ENCODE results near the gene SOWAHB. TPM values are rescaled to one million over a fixed set of nuclear protein-coding genes. Genes with fewer than 3 reads are reported as not detected.

Gene SOWAHB
- total and polyA plus RNA-seq, 4 donors: 2.5 to 30.5 (median 10.1) TPM

DNA sequence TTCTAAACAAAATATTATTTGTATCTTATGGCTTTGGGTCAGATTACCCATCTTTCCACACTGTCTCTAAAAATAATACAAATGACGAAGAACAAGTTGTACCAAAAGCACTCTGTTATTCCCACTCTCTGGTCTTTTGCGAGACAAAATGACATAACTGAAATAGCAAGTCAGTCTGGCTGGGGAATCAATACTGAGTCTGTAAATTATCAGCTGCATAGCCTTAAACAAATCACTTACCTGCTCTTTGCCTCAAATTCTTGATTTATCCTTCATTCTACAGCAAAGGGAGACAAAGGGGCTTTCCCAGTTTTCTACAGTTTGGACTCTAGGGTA, 40.9 kb downstream of the SOWAHB start:
- Histone ChIP-seq H3K4me1 (ENCODE audit: control insufficient read depth in 4 of 4, insufficient read depth in 4 of 4, low read length in 3 of 4) (peaks cover 9 to 22% (median 20%) of the 10 kb centered on the region in 4 donors), H3K9me3 (ENCODE audit: control insufficient read depth in 4 of 4, low read length in 3 of 4) (no peaks in the 10 kb centered on the region), H3K9ac (ENCODE audit: low read depth in 1 of 2, low read length in 2 of 2) (no peak overlapping the region), H3K4me3 (ENCODE audit: low read depth in 1 of 3, low read length in 3 of 3) (no peak overlapping the region), H3K27ac (ENCODE audit: low read depth in 1 of 2, low read length in 2 of 2) (peak overlapping the region; percentile 42 to 59), H3K27me3 (ENCODE audit: control insufficient read depth in 4 of 4, insufficient read depth in 4 of 4, low read length in 3 of 4) (no peaks in the 10 kb centered on the region), H3K36me3 (ENCODE audit: control insufficient read depth in 4 of 4, insufficient read depth in 3 of 4, low read depth in 1 of 4, low read length in 3 of 4) (no peaks in the 10 kb centered on the region)
- 23% methylated on average over 2 of the region's 2 CpGs for WGBS
- no peak for DNase-seq (ENCODE audit: low spot score)
- TF ChIP-seq FOXA2 (IDR thresholded peaks at IDR 0.05) (no peak), EGR1 (IDR thresholded peaks at IDR 0.05; ENCODE audit: low read depth in 2 of 2) (no peak), GABPA (IDR thresholded peaks at IDR 0.05 in 1 of 2, conservative IDR thresholded peaks at IDR 0.05 in 1 of 2) (no peak), HNF4G (IDR thresholded peaks at IDR 0.05) (no peak), TAF1 (conservative IDR thresholded peaks at IDR 0.05) (no peak), SP1 (IDR thresholded peaks at IDR 0.05) (no peak), YY1 (IDR thresholded peaks at IDR 0.05) (no peak)
- TF ChIP-seq, protein P1, sequence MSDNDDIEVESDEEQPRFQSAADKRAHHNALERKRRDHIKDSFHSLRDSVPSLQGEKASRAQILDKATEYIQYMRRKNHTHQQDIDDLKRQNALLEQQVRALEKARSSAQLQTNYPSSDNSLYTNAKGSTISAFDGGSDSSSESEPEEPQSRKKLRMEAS (IDR thresholded peaks at IDR 0.05): no peak
- TF ChIP-seq, protein P2, sequence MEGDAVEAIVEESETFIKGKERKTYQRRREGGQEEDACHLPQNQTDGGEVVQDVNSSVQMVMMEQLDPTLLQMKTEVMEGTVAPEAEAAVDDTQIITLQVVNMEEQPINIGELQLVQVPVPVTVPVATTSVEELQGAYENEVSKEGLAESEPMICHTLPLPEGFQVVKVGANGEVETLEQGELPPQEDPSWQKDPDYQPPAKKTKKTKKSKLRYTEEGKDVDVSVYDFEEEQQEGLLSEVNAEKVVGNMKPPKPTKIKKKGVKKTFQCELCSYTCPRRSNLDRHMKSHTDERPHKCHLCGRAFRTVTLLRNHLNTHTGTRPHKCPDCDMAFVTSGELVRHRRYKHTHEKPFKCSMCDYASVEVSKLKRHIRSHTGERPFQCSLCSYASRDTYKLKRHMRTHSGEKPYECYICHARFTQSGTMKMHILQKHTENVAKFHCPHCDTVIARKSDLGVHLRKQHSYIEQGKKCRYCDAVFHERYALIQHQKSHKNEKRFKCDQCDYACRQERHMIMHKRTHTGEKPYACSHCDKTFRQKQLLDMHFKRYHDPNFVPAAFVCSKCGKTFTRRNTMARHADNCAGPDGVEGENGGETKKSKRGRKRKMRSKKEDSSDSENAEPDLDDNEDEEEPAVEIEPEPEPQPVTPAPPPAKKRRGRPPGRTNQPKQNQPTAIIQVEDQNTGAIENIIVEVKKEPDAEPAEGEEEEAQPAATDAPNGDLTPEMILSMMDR (IDR thresholded peaks at IDR 0.05; ENCODE audit: low read depth, low read length, missing input control): no peak

DNA sequence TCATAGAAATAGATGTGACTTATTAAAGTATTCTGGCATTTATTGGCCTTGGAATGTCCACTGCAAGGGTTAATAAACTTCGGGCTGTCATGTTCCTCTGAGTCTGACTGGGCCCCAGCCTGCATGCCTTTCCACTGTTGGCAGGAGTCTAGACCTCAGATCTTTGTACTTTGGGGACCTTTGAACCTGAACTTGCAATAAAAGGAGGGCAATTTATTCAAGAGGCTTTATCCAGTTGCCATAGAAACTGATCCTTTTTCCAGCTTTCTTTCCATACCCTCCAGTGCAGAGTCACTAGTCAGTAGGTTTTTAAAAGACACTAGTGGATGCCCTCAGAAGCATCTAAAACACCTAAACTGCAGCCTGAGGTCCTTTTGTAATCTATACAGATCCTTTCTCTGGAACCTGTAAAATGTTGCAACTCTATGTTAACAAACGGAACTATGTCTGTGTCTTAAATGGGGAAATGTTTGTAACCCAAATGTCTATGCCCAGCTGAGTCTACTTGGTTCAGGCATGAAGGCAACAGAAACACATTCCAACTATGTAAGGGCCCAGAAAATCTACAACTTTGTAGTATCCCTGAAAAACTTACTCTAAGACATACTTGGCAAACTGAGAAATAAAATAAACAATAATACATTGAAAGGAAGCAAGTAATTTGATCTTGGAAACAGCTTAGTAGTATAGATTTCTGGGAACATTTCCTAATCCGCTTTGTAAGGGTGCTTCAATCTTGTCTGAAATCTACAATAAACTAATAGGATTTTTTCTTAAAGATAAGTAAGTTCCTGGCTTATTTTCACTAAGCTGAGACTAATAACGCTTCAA, 41.5 kb downstream of the SOWAHB start:
- DNase-seq (ENCODE audit: low spot score): no peak
- TF ChIP-seq NR2F2 (IDR thresholded peaks at IDR 0.05) (peak; percentile 92), TAF1 (conservative IDR thresholded peaks at IDR 0.05) (no peak), HNF4G (IDR thresholded peaks at IDR 0.05) (peak; percentile 77), RXRA (IDR thresholded peaks at IDR 0.05) (peak; percentile 95), GABPA (IDR thresholded peaks at IDR 0.05 in 1 of 2, conservative IDR thresholded peaks at IDR 0.05 in 1 of 2) (peak in 1 of 2 donors; percentile 35), EGR1 (IDR thresholded peaks at IDR 0.05; ENCODE audit: low read depth in 2 of 2) (peak in 1 of 2 donors; percentile 24), HNF4A (conservative IDR thresholded peaks at IDR 0.05) (peak; percentile 95 to 96), RAD21 (IDR thresholded peaks at IDR 0.05) (peak; percentile 55 to 58), JUND (IDR thresholded peaks at IDR 0.05) (peak; percentile 83), FOXA2 (IDR thresholded peaks at IDR 0.05) (peak; percentile 60), YY1 (IDR thresholded peaks at IDR 0.05) (peak; percentile 67), SP1 (IDR thresholded peaks at IDR 0.05) (peak; percentile 88), FOXA1 (IDR thresholded peaks at IDR 0.05) (peak; percentile 53)
- TF ChIP-seq, protein P3, sequence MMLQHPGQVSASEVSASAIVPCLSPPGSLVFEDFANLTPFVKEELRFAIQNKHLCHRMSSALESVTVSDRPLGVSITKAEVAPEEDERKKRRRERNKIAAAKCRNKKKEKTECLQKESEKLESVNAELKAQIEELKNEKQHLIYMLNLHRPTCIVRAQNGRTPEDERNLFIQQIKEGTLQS (IDR thresholded peaks at IDR 0.05): peak; percentile 71
- TF ChIP-seq, protein P1 (IDR thresholded peaks at IDR 0.05): peak; percentile 87
- TF ChIP-seq, protein P2 (IDR thresholded peaks at IDR 0.05; ENCODE audit: low read depth, low read length, missing input control): no peak
- TF ChIP-seq, protein P4, sequence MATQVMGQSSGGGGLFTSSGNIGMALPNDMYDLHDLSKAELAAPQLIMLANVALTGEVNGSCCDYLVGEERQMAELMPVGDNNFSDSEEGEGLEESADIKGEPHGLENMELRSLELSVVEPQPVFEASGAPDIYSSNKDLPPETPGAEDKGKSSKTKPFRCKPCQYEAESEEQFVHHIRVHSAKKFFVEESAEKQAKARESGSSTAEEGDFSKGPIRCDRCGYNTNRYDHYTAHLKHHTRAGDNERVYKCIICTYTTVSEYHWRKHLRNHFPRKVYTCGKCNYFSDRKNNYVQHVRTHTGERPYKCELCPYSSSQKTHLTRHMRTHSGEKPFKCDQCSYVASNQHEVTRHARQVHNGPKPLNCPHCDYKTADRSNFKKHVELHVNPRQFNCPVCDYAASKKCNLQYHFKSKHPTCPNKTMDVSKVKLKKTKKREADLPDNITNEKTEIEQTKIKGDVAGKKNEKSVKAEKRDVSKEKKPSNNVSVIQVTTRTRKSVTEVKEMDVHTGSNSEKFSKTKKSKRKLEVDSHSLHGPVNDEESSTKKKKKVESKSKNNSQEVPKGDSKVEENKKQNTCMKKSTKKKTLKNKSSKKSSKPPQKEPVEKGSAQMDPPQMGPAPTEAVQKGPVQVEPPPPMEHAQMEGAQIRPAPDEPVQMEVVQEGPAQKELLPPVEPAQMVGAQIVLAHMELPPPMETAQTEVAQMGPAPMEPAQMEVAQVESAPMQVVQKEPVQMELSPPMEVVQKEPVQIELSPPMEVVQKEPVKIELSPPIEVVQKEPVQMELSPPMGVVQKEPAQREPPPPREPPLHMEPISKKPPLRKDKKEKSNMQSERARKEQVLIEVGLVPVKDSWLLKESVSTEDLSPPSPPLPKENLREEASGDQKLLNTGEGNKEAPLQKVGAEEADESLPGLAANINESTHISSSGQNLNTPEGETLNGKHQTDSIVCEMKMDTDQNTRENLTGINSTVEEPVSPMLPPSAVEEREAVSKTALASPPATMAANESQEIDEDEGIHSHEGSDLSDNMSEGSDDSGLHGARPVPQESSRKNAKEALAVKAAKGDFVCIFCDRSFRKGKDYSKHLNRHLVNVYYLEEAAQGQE (IDR thresholded peaks at IDR 0.05): peak; percentile 61
- TF ChIP-seq, protein P5, sequence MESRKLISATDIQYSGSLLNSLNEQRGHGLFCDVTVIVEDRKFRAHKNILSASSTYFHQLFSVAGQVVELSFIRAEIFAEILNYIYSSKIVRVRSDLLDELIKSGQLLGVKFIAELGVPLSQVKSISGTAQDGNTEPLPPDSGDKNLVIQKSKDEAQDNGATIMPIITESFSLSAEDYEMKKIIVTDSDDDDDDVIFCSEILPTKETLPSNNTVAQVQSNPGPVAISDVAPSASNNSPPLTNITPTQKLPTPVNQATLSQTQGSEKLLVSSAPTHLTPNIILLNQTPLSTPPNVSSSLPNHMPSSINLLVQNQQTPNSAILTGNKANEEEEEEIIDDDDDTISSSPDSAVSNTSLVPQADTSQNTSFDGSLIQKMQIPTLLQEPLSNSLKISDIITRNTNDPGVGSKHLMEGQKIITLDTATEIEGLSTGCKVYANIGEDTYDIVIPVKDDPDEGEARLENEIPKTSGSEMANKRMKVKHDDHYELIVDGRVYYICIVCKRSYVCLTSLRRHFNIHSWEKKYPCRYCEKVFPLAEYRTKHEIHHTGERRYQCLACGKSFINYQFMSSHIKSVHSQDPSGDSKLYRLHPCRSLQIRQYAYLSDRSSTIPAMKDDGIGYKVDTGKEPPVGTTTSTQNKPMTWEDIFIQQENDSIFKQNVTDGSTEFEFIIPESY (IDR thresholded peaks at IDR 0.05): peak; percentile 57
- H3K27ac ChIP-seq (ENCODE audit: low read depth in 1 of 2, low read length in 2 of 2): peak overlapping the region; percentile 42 to 59

More for the DNA sequence above, 41.5 kb downstream of the SOWAHB start:
- H3K4me1 ChIP-seq (ENCODE audit: control insufficient read depth in 4 of 4, insufficient read depth in 4 of 4, low read length in 3 of 4): peaks cover 9 to 22% (median 20%) of the 10 kb centered on the region in 4 donors
- no peak overlapping the region for H3K4me3 ChIP-seq (ENCODE audit: low read depth in 1 of 3, low read length in 3 of 3)
- H3K27me3 ChIP-seq (ENCODE audit: control insufficient read depth in 4 of 4, insufficient read depth in 4 of 4, low read length in 3 of 4): no peaks in the 10 kb centered on the region
- H3K9ac ChIP-seq (ENCODE audit: low read depth in 1 of 2, low read length in 2 of 2): no peak overlapping the region
- no peaks in the 10 kb centered on the region for H3K9me3 ChIP-seq (ENCODE audit: control insufficient read depth in 4 of 4, low read length in 3 of 4)
- 24% methylated on average over 4 of the region's 4 CpGs for WGBS
- H3K36me3 ChIP-seq (ENCODE audit: control insufficient read depth in 4 of 4, insufficient read depth in 3 of 4, low read depth in 1 of 4, low read length in 3 of 4): no peaks in the 10 kb centered on the region
